Measurements from ENCODE around the gene MYO18A.

GRCh38 chr17:29138971-29139691 lies 41.1 kb downstream of the MYO18A start:
- TF ChIP-seq CTCF (IDR thresholded peaks at IDR 0.05; ENCODE audit: borderline replicate concordance, extremely low read depth, low read length, poor library complexity, severe bottlenecking) (no peak), EZH2 (IDR thresholded peaks at IDR 0.05; ENCODE audit: borderline replicate concordance, low read depth, low read length, severe bottlenecking) (no peak)

All from DND-41 (cell line).